22Rv1 (cell line): ENCODE results near the gene CCK.

Experiments
- ZFX ChIP-seq: fragments of 450-650 bp; IDR thresholded peaks from 2 replicates; pipeline ENCODE4 v1.6.1; 2017; ENCODE audit warnings: antibody characterized with exemption, borderline replicate concordance
- TF ChIP-seq, protein P1 (sequence below): fragments of 450-650 bp; IDR thresholded peaks from 2 replicates; pipeline ENCODE4 v1.5.1; 2017; ENCODE audit warnings: mild to moderate bottlenecking

DNA sequence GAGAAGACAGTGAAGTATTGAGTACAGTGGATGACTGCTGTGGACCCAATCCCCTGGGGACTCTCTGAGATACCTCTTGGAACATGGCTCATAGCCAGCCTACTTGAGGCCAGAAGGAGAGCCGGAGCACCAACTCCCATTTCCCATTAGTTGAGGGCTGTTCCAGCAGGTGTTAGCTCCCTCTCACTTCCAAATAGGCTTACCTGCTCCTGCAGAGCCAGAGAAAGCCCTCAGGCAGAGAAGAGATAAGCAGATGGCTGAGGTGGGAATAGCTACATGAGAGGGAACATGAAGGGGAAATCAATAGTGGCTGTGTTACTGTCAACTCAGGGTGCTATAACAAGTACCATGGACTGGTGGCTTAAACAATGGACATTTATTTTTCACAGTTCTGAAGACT is 4.6 kb upstream of the CCK start:
- TF ChIP-seq, protein P1, sequence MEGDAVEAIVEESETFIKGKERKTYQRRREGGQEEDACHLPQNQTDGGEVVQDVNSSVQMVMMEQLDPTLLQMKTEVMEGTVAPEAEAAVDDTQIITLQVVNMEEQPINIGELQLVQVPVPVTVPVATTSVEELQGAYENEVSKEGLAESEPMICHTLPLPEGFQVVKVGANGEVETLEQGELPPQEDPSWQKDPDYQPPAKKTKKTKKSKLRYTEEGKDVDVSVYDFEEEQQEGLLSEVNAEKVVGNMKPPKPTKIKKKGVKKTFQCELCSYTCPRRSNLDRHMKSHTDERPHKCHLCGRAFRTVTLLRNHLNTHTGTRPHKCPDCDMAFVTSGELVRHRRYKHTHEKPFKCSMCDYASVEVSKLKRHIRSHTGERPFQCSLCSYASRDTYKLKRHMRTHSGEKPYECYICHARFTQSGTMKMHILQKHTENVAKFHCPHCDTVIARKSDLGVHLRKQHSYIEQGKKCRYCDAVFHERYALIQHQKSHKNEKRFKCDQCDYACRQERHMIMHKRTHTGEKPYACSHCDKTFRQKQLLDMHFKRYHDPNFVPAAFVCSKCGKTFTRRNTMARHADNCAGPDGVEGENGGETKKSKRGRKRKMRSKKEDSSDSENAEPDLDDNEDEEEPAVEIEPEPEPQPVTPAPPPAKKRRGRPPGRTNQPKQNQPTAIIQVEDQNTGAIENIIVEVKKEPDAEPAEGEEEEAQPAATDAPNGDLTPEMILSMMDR = no peak
- TF ChIP-seq ZFX = no peak
